ENCODE measurements around the gene TPH2. TPM values are rescaled to one million over a fixed set of nuclear protein-coding genes. Genes with fewer than 3 reads are reported as not detected.
A peak's percentile ranks its signal among the peaks of the same experiment; 100 is the strongest.

Gene TPH2
- total and polyA plus RNA-seq, 2 of the 13 experiments (the other 11 are each of a cell fraction or from before 2014, with no cell fraction given) = not detected

DNA sequence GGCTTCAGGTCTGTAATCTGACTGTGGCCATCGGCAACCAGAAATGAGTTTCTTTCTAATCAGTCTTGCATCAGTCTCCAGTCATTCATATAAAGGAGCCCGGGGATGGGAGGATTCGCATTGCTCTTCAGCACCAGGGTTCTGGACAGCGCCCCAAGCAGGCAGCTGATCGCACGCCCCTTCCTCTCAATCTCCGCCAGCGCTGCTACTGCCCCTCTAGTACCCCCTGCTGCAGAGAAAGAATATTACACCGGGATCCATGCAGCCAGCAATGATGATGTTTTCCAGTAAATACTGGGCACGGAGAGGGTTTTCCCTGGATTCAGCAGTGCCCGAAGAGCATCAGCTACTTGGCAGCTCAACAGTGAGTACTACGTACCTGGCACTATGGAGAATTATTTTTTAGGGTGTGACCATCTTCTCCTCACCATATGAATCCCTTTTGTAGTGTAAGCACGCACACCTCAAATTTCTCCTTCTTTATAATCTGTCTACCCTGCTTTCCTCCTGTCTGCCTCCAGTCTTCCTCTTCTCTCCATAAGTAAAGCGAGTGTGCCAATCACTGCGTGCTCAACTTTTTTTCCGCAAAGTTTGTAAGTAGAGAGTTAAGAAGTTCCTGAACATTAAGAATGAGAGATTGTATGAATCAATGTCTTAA lies at the start of gene TPH2 (continued):
- peak; percentile 94 to 99 for TF ChIP-seq REST (IDR thresholded peaks at IDR 0.05; ENCODE audit: borderline replicate concordance in 1 of 2, low read depth in 1 of 2, low read length in 2 of 2)
- TF ChIP-seq BCL6 (CRISPR knock-in tag; IDR thresholded peaks at IDR 0.05) = peak; percentile 32; the same call in 1 of the 2 replicates
- no peak for TF ChIP-seq ZNF34 (CRISPR knock-in tag; IDR thresholded peaks at IDR 0.05; ENCODE audit: borderline replicate concordance)
- TF ChIP-seq MYNN (CRISPR knock-in tag; IDR thresholded peaks at IDR 0.05; ENCODE audit: low read depth) = 0 out of 2 replicates have a peak, but pooled peaks have one; percentile 70
- TF ChIP-seq, protein P1, sequence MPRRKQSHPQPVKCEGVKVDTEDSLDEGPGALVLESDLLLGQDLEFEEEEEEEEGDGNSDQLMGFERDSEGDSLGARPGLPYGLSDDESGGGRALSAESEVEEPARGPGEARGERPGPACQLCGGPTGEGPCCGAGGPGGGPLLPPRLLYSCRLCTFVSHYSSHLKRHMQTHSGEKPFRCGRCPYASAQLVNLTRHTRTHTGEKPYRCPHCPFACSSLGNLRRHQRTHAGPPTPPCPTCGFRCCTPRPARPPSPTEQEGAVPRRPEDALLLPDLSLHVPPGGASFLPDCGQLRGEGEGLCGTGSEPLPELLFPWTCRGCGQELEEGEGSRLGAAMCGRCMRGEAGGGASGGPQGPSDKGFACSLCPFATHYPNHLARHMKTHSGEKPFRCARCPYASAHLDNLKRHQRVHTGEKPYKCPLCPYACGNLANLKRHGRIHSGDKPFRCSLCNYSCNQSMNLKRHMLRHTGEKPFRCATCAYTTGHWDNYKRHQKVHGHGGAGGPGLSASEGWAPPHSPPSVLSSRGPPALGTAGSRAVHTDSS (CRISPR knock-in tag; conservative IDR thresholded peaks at IDR 0.05) = no peak
- TF ChIP-seq, protein P2, sequence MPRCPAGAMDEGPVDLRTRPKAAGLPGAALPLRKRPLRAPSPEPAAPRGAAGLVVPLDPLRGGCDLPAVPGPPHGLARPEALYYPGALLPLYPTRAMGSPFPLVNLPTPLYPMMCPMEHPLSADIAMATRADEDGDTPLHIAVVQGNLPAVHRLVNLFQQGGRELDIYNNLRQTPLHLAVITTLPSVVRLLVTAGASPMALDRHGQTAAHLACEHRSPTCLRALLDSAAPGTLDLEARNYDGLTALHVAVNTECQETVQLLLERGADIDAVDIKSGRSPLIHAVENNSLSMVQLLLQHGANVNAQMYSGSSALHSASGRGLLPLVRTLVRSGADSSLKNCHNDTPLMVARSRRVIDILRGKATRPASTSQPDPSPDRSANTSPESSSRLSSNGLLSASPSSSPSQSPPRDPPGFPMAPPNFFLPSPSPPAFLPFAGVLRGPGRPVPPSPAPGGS (CRISPR knock-in tag; IDR thresholded peaks at IDR 0.05) = no peak
- peak; percentile 58; the same call in 1 of the 2 replicates for TF ChIP-seq ZNF160 (CRISPR knock-in tag; IDR thresholded peaks at IDR 0.05)
- TF ChIP-seq HOXA9 (CRISPR knock-in tag; IDR thresholded peaks at IDR 0.05; ENCODE audit: borderline replicate concordance) = no peak
- TF ChIP-seq ARHGAP35 (CRISPR knock-in tag; IDR thresholded peaks at IDR 0.05; ENCODE audit: borderline replicate concordance) = peak; percentile 75; the same call in 1 of the 2 replicates
- no peak for TF ChIP-seq MTF2 (CRISPR knock-in tag; IDR thresholded peaks at IDR 0.05; ENCODE audit: borderline replicate concordance)
- TF ChIP-seq, protein P3, sequence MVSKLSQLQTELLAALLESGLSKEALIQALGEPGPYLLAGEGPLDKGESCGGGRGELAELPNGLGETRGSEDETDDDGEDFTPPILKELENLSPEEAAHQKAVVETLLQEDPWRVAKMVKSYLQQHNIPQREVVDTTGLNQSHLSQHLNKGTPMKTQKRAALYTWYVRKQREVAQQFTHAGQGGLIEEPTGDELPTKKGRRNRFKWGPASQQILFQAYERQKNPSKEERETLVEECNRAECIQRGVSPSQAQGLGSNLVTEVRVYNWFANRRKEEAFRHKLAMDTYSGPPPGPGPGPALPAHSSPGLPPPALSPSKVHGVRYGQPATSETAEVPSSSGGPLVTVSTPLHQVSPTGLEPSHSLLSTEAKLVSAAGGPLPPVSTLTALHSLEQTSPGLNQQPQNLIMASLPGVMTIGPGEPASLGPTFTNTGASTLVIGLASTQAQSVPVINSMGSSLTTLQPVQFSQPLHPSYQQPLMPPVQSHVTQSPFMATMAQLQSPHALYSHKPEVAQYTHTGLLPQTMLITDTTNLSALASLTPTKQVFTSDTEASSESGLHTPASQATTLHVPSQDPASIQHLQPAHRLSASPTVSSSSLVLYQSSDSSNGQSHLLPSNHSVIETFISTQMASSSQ (IDR thresholded peaks at IDR 0.05; ENCODE audit: low read depth) = no peak
- TF ChIP-seq, protein P3 (CRISPR knock-in tag; IDR thresholded peaks at IDR 0.05; ENCODE audit: borderline replicate concordance) = no peak
- TF ChIP-seq E2F2 (CRISPR knock-in tag; IDR thresholded peaks at IDR 0.05; ENCODE audit: borderline replicate concordance) = no peak
- no peak for TF ChIP-seq RELA (CRISPR knock-in tag; IDR thresholded peaks at IDR 0.05)
- TF ChIP-seq ZNF317 (CRISPR knock-in tag; IDR thresholded peaks at IDR 0.05) = peak; percentile 74; the same call in 1 of the 2 replicates

Data from HepG2 (cell line).